Neural progenitor cell (in vitro differentiated cells): ENCODE measurements around the gene GSTK1.

Source experiments
- EZH2 ChIP-seq: fragments of 200-600 bp; sonication (generic); IDR thresholded peaks from 2 replicates; pipeline ENCODE4 v1.6.1; 2017; ENCODE audit warnings: antibody characterized with exemption, mild to moderate bottlenecking, moderate library complexity
- EZH2phosphoT487 ChIP-seq: fragments of 200-600 bp; sonication (generic); IDR thresholded peaks from 2 replicates; pipeline ENCODE4 v1.6.1; 2017; ENCODE audit warnings: antibody characterized with exemption
- TF ChIP-seq, protein P1 (sequence below): fragments of 200-600 bp; sonication (generic); IDR thresholded peaks from 2 replicates; pipeline ENCODE4 v1.5.1; 2017; ENCODE audit warnings: antibody characterized with exemption, mild to moderate bottlenecking

DNA sequence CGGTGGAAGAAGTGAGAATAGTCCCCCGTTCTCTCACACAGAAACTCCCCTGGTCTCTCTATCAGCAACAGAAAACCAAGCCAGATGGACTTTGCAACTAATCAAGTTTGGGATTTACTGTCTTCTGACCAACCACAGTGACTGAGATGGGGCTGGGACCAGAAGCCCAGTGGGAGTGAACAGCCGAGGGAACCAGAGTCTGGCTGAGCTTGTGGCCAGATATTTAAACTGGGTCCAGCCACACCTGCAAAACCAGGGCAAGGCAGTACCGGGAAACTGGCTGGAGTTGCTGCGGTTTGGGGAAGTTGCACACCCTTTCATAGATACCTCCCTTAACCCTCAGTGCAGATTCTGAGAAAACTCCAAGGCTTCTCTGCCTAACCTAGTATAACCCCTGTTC is 6.0 kb downstream of the GSTK1 start:
- TF ChIP-seq, protein P1, sequence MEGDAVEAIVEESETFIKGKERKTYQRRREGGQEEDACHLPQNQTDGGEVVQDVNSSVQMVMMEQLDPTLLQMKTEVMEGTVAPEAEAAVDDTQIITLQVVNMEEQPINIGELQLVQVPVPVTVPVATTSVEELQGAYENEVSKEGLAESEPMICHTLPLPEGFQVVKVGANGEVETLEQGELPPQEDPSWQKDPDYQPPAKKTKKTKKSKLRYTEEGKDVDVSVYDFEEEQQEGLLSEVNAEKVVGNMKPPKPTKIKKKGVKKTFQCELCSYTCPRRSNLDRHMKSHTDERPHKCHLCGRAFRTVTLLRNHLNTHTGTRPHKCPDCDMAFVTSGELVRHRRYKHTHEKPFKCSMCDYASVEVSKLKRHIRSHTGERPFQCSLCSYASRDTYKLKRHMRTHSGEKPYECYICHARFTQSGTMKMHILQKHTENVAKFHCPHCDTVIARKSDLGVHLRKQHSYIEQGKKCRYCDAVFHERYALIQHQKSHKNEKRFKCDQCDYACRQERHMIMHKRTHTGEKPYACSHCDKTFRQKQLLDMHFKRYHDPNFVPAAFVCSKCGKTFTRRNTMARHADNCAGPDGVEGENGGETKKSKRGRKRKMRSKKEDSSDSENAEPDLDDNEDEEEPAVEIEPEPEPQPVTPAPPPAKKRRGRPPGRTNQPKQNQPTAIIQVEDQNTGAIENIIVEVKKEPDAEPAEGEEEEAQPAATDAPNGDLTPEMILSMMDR: no peak
- TF ChIP-seq EZH2 (no peak), EZH2phosphoT487 (no peak)
